ENCODE data around the gene SLC18B1. TPM values are rescaled to one million over a fixed set of nuclear protein-coding genes. Genes with fewer than 3 reads are reported as not detected.
A peak's percentile ranks its signal among the peaks of the same experiment; 100 is the strongest.

SLC18B1 gene
- polyA plus RNA-seq, 1 experiment = 0.63 TPM

DNA sequence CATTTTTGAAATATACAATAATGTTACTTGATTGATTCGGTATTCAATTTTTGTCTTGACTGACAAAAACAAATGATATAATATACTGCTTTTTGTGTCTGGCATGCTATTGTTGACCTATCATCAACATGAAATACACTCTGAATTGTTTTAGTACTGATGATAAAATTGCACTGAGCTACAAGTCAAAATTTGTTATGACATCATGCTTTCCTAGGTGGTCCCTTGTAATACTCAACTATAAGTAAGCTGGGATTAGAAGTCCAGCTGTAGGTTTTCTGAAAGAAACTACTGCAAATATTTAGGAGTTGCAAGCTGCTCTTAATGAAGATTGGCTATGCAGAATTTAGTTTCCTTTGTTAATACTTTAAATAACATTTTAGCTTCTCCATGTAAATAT is 32.9 kb downstream of the SLC18B1 start:
- no peak overlapping the region for H3K4me3 ChIP-seq (ENCODE audit: low read depth, low read length)
- no peak for DNase-seq (ENCODE audit: low read depth)
- H3K36me3 ChIP-seq (ENCODE audit: control insufficient read depth, insufficient read depth, low read length) = no peaks in the 10 kb centered on the region
- ChIA-PET CTCF (interaction anchor here (0.6 to 2.0 kb wide), 4 partner anchors 14 to 235 kb away, joined by 3 to 8 read pairs (median 3); partner anchors contain the start of gene SLC18B1), POLR2A (no interaction called here)
- TF ChIP-seq, protein P1, sequence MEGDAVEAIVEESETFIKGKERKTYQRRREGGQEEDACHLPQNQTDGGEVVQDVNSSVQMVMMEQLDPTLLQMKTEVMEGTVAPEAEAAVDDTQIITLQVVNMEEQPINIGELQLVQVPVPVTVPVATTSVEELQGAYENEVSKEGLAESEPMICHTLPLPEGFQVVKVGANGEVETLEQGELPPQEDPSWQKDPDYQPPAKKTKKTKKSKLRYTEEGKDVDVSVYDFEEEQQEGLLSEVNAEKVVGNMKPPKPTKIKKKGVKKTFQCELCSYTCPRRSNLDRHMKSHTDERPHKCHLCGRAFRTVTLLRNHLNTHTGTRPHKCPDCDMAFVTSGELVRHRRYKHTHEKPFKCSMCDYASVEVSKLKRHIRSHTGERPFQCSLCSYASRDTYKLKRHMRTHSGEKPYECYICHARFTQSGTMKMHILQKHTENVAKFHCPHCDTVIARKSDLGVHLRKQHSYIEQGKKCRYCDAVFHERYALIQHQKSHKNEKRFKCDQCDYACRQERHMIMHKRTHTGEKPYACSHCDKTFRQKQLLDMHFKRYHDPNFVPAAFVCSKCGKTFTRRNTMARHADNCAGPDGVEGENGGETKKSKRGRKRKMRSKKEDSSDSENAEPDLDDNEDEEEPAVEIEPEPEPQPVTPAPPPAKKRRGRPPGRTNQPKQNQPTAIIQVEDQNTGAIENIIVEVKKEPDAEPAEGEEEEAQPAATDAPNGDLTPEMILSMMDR (IDR thresholded peaks at IDR 0.05; ENCODE audit: insufficient read depth, low read depth, low read length) = no peak
- H3K27me3 ChIP-seq (ENCODE audit: control insufficient read depth, insufficient read depth, low read length) = no peaks in the 10 kb centered on the region

DNA sequence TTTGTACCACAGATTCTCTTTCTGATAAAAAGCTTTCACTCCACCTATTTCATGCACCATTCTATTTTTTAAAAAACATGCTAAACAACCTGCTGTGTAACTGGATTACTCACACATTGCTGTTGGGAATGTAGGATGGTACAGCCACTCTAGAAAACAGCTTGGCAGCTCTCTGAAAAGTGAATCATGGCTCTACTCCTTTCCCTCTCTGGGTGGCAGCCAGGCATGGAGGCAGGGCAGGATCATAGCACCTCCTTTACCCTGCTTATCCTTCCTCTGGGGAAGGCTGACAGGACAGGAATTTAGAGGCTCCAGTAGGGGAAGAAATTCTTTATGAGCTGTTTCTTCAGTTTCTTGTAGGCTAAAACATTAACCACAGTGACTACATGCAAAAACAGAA is 34.1 kb downstream of the SLC18B1 start:
- DNase-seq (ENCODE audit: low read depth) = peak; percentile 41
- CTCF ChIA-PET = interaction anchor here (0.6 to 2.0 kb wide), 9 partner anchors 16 to 721 kb away, joined by 3 to 8 read pairs (median 3); partner anchors contain the start of gene SLC18B1
- no peaks in the 10 kb centered on the region for H3K27me3 ChIP-seq (ENCODE audit: control insufficient read depth, insufficient read depth, low read length)
- H3K4me3 ChIP-seq (ENCODE audit: low read depth, low read length) = no peak overlapping the region
- POLR2A ChIA-PET = interaction anchor here (0.6 kb wide), 1 partner anchor 877 kb away, joined by 3 read pairs; no protein-coding TSS in a partner anchor
- TF ChIP-seq, protein P1 (IDR thresholded peaks at IDR 0.05; ENCODE audit: insufficient read depth, low read depth, low read length) = no peak
- no peaks in the 10 kb centered on the region for H3K36me3 ChIP-seq (ENCODE audit: control insufficient read depth, insufficient read depth, low read length)

DNA sequence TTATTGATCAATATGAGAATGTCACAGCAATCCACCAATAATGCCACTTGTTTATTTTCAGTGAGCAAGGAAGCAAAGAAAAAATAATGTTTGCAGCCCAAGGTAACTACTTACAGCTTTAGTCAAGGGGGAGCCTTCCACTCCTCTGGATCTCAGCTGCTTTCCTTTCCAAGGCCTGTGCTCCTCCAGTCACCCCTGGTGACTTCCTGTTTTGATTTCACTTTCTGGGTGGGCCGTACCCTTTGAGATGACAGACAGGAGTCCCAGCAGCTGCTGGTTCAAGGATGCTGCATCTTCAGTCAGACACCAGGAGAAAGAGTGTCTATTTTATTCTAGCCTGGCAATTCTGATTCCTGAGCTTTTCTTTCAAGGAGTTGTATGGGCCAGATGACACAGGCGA is 35.2 kb downstream of the SLC18B1 start:
- CTCF ChIA-PET = interaction anchor here (1.0 to 1.2 kb wide), 3 partner anchors 10 to 279 kb away, joined by 3 to 5 read pairs (median 5); no protein-coding TSS in a partner anchor
- POLR2A ChIA-PET = no interaction called here
- H3K27me3 ChIP-seq (ENCODE audit: control insufficient read depth, insufficient read depth, low read length) = no peaks in the 10 kb centered on the region
- TF ChIP-seq, protein P1 (IDR thresholded peaks at IDR 0.05; ENCODE audit: insufficient read depth, low read depth, low read length) = no peak
- H3K4me3 ChIP-seq (ENCODE audit: low read depth, low read length) = no peak overlapping the region
- H3K36me3 ChIP-seq (ENCODE audit: control insufficient read depth, insufficient read depth, low read length) = no peaks in the 10 kb centered on the region
- DNase-seq (ENCODE audit: low read depth) = no peak

DNA sequence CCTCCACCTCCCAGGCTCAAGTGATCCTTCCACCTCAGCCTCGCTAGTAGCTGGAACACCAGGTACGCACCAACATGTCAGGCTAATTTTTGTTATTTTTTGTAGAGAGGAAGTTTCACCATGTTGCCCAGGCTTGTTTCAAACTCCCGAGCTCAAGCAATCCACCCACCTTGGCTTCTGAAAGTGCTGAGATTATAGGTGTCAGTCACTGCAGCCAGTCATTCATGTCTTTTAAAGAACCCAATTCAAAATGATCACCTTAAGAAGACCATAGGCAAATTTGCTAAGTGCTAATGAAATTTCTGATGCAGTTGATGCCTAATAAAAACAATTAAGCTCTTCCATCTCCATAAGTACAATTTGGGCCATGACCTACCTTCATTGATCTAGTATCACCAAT is 38.2 kb downstream of the SLC18B1 start:
- no peak for DNase-seq (ENCODE audit: low read depth)
- POLR2A ChIA-PET = no interaction called here
- TF ChIP-seq, protein P1 (IDR thresholded peaks at IDR 0.05; ENCODE audit: insufficient read depth, low read depth, low read length) = no peak
- no peaks in the 10 kb centered on the region for H3K36me3 ChIP-seq (ENCODE audit: control insufficient read depth, insufficient read depth, low read length)
- no peaks in the 10 kb centered on the region for H3K27me3 ChIP-seq (ENCODE audit: control insufficient read depth, insufficient read depth, low read length)
- CTCF ChIA-PET = no interaction called here
- no peak overlapping the region for H3K4me3 ChIP-seq (ENCODE audit: low read depth, low read length)

DNA sequence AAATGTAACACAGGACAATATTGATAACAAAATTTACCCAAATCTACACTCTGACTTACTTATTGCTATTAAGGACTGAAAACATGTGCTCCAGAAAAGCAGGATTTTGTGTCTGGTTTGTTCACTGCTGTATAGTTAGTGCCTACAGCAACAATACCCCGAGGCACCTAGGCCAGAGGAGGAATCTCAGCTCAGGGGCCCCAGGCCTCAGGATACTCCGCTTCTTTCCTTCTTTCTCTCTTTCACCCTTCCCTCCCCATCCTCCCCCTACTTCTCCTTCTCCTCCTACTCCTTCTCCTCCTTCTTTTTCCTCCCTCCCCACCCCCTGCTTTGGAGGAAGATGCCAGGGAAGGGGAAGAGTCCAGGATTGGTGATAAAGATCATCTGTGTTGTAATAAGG is 39.7 kb downstream of the SLC18B1 start:
- ChIA-PET POLR2A (no interaction called here), CTCF (no interaction called here)
- Histone ChIP-seq H3K4me3 (ENCODE audit: low read depth, low read length) (no peak overlapping the region), H3K36me3 (ENCODE audit: control insufficient read depth, insufficient read depth, low read length) (no peaks in the 10 kb centered on the region), H3K27me3 (ENCODE audit: control insufficient read depth, insufficient read depth, low read length) (no peaks in the 10 kb centered on the region)
- no peak for DNase-seq (ENCODE audit: low read depth)
- TF ChIP-seq, protein P1 (IDR thresholded peaks at IDR 0.05; ENCODE audit: insufficient read depth, low read depth, low read length) = no peak

All from BJ (cell line).